NCI-H2107 (cell line): Measurements from ENCODE around the gene RPA1.
"Not testable (repeated sequence)": the region's sequence is repeated elsewhere in the genome, so short reads cannot be mapped to it uniquely, and the experiment has no call there.

ENCODE experiments used
- DNase-seq: peaks from one replicate; lab custom pipeline; 2025; lab: John Stamatoyannopoulos, UW

Gene RPA1

GRCh38 chr17:1878419-1879121, 48.8 kb downstream of the RPA1 start:
- no peak for DNase-seq

GRCh38 chr17:1880851-1881630, 51.2 kb downstream of the RPA1 start:
- DNase-seq: no peak

- no peak for DNase-seq
These were observed 53.0 kb downstream of the RPA1 start for GRCh38 chr17:1882836-1883235.

GRCh38 chr17:1883536-1883935, 53.7 kb downstream of the RPA1 start:
- no peak for DNase-seq

GRCh38 chr17:1888741-1889140, 58.9 kb downstream of the RPA1 start:
- DNase-seq: no peak

- no peak for DNase-seq
These were observed 61.1 kb downstream of the RPA1 start for GRCh38 chr17:1890758-1891450.

- DNase-seq: no peak
These were observed 65.0 kb downstream of the RPA1 start for GRCh38 chr17:1894753-1895339.

- DNase-seq: not testable (repeated sequence)
These were observed 65.7 kb downstream of the RPA1 start for GRCh38 chr17:1895479-1895878.

- no peak for DNase-seq
These were observed 66.7 kb downstream of the RPA1 start for GRCh38 chr17:1896243-1897104.

GRCh38 chr17:1897105-1897656, 67.4 kb downstream of the RPA1 start:
- no peak for DNase-seq

GRCh38 chr17:1898332-1898731, 68.5 kb downstream of the RPA1 start:
- DNase-seq: no peak

GRCh38 chr17:1898872-1899271, 69.1 kb downstream of the RPA1 start:
- no peak for DNase-seq

GRCh38 chr17:1899403-1900000, 69.7 kb downstream of the RPA1 start:
- no peak for DNase-seq

- DNase-seq: no peak
These were observed 74.7 kb downstream of the RPA1 start for GRCh38 chr17:1904273-1905182.

GRCh38 chr17:1905190-1905913, 75.5 kb downstream of the RPA1 start:
- DNase-seq: peak; percentile 32

GRCh38 chr17:1906662-1907101, 76.9 kb downstream of the RPA1 start:
- no peak for DNase-seq

- DNase-seq: no peak
These were observed 77.4 kb downstream of the RPA1 start for GRCh38 chr17:1907216-1907631.

GRCh38 chr17:1907909-1908698, 78.3 kb downstream of the RPA1 start:
- DNase-seq: no peak
